NCI-H2029 (cell line): ENCODE data around the gene PMPCA.
A peak's percentile ranks its signal among the peaks of the same experiment; 100 is the strongest.

Source experiments
- DNase-seq: peaks from one replicate; lab custom pipeline; 2025; lab: John Stamatoyannopoulos, UW

PMPCA gene

DNA sequence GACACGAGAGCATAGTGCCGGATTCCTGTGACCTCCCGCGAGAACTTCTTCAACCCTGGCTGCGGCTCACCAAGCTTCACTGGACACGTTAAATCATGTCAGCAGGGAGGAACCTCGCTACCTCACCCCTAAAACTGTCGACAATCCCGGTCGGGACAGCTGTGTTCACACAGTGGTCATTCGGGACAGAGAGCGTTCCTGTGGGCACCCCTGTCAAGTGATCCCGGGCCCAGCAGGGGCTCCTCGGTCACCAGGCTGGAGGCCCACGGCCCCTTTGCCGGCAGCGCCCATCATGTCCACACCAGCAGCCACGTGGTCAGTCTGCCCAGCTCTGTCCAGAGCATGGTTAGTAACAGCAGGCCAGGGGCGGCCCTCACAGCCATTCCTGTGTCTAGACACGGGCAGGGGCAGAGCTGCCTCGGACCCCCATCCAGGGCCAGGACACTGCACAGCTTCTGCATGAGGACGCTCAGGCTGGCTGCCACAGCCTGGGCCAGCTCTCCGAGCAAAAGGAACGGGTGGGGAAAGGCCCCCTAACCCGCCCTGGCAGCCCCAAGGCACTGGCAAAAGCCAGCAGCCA is 25.7 kb downstream of the PMPCA start:
- no peak for DNase-seq

GRCh38 chr9:136437430-136437829 is 27.0 kb downstream of the PMPCA start:
- no peak for DNase-seq

DNA sequence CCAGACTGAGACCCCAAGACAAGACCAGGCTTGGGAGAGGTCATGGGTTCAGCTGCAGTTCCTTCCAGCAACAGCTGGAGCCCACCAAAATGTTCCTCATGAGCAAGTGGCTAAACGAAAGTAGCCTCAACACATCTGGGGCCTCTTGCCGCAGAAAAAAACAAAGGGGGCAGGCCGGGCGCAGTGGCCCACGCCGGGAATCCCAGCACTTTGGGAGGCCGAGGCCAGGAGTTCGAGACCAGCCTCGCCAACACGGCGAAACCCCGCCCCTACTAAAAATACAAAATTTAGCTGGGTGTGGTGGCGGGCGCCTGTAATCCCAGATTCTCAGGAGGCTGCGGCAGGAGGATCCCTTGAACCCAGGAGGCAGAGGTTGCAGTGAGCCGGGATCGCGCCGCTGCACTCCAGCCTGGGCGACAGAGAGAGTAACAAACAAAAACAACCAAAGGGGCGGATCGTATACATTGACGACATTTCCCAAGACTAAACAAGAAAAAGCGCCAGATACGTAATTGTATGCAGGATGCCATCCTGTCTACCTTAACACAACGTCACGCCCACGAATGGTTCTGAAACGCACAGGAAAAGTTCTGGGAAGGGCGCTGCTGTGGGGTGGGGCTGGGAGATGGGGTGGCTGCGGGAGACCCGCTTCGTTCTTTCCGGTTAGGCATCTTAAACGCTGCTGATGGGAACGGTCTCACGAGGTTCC is 27.5 kb downstream of the PMPCA start:
- DNase-seq: no peak

DNA sequence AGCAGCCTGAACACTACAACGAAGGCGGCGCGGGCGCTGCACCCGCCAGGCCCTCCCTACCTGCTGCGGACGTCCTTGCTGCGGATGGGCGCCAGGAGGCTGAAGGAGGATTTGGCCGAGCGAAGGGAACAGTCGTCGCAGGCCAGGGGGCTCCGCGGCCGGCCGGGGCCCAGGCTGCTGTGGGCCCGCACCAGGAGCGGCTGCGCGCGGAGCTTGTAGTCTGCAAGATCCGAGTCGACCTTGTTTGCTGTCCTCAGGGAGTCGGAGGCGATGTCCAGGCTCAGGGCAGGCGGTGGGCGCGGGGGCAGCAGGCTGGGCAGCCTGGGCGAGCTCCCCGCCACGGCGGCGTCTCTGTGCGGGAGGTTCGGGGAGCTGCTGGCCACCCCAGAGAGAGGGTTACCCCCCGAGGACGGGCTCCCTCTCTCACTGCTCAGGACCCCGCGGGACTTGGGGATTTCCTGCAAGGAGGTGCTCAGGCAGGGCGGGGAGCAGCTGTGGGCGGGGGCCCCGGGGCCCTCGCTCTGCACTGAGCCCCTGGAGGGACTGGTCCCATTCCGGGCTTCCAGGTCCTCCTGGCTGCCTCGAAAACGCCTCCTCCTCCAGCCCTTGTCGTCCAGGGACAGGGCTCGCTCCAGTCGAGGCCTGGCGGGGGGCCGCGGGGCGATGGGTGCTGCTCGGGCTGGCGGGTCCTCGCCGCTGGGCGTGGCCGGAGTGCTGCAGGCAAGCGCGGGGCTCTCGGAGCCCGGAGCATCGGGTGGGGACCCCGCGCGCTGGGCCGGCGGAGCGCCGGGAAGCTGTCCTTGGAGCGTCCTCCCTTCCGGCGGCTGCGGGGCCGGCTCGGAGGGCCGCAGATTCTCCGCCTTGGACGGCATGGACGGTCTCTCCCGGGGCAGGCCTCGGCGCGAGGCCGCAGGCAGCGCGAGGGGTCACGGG is 28.4 kb downstream of the PMPCA start:
- DNase-seq: no peak

DNA sequence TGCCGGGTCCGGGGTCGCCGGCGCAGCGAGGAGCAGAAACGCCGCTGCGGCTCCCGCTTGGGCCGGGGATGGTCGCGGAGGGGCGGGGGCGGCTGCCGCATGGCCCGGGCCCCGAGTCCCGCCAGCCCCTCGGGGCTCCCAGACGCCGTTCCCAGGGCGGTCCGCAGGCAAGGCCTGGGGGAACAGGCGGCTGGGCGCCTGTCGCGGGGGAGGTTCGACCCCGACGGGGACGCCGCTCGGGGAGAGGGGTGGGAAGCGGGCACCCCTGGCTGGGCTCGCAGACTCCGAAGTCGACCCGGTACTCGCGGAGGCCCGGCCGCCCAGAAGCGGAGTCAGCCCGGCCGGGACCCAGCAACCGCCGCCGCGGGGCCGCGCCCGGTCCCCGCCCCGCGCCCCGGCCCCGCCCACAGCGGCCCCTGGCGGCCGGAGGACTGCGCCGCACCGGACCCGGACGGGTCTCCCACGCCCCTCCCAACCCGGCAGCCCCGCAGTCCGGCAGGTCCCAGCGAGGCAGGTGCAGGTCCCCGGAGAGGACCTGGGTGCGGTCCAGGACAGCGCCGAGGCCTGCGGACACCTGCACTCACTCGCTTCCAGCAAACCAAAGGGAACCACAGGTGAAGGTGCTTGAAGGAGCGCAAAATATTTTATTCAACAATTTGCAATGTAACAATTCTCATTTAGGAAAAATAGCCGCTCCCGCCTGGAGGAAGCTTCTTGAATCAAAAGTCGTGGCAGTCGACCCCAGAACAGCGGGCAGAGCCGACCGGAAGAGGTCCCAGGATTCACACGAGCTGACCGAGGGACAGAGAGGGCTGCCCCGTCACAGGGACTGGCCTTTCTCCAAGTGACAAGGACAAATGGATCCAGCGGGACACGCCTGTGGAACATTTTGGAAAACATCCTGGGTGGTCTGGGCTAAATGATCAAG is 29.3 kb downstream of the PMPCA start, which contains the start of gene INPP5E:
TSS of gene INPP5E (minus strand) at position 365 of the 928 bp plus-strand sequence. CDS start 426 bp downstream, outside the sequence.
- peak; percentile 53 for DNase-seq

DNA sequence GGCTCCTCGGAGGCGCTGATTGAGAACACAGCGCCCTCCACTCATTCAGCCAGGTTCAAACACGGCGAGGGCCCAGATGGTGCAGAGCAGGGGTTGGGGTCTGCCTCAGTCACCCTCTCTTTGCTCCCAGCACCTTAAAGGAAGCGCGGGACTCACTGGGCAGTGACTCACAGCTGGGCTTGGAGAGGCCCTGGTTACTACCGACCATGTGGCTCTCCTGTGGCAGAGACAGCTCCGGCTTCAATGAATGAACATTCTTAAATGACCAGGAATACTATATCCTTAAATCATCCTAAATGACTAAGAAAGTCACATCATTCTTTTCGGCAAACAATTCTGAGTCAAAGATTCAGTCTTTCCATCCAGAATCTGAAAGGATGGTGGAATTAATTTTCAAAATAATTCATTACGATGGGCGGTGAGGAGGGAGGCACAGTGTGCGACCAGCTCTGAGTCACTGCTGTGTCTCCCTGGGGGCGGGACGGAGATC is 30.8 kb downstream of the PMPCA start:
- no peak for DNase-seq

DNA sequence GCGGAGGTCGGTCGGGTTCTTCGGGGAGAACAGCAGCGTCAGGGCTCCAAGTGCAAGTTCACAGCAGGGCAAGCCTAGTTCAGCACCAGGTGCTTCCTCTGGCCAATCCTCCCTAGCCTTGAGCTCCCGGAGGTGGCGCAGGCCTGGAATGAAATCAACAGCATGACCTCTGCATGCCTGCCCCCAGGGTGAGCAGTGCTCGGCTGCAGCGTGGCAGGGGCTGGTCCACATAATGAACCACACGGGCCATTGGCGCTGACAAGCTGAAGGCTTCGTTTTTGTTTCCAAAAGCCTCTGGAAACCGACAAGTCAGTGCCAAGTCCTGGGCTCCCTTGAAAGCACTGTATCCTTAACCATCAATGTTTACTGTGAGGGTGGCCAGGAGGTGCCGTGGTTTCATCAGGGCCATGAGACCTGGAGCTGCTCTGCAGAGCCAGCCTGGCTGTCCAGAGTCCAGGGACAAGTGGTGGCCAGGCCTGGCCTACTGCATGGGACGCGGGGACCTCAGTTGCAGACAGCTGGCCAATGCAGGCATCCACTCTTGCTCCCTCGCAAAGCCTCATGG is 31.3 kb downstream of the PMPCA start:
- DNase-seq: no peak

DNA sequence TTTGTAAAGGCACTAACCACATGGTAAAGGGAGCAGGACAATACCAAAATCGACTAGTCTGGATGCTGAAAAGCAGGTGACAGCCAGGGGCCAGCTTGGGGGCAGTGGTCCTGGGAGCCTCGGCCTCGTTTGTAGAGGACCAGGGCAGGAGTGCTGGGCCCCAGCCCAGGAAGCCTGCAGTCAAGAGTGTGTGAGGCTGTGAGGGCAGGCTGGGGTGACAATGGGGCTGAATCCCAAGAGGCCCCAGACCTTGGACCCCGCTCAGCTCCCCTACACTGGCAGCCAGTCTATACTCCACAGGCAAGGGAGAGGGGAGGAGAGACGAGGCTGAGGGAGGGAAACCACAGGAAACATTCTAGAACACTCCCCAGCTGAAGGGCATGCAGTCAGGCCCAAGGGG is 31.8 kb downstream of the PMPCA start:
- DNase-seq: no peak

- DNase-seq: no peak
Measured at GRCh38 chr9:136443087-136443486, 32.6 kb downstream of the PMPCA start.

- DNase-seq: no peak
Measured at GRCh38 chr9:136443687-136444086, 33.2 kb downstream of the PMPCA start.

DNA sequence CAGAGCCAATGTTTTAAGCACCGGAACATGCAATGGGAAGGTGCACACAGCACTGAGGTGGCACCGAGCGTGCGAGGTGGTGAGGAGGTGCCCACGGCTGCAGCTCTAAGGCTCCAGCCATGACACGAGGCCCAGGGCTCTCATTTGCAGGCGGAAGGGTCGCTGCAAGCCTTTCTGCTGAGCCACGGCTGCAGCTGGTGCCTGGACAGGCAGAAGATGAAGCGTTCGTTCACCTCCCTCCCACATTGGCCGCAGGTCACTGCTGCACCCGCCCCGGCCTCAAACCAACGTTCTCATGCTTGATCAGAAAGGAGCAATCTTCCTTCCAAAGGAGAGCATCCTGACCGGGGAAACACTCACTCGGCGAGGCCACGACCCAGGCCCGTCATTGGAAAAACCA is 33.6 kb downstream of the PMPCA start:
- no peak for DNase-seq

DNA sequence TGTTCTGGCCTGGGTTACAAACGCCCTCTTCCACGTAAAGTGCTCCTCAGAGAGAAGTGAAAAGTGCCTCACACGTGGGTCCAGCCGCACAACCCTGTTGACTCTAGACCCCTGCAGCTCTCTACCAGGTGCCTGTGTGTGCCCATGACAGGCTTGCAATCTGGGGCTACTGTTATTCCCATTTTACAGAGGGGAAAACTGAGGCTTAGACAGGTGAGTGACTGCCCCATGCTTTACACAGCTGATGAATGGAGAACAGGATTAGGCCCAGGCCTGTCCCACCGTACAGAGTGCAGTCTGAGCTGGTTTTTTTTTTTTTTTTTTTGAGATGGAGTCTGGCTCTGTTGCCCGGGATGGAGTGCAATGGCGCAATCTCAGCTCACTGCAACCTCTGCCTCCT is 35.3 kb downstream of the PMPCA start:
- no peak for DNase-seq

DNA sequence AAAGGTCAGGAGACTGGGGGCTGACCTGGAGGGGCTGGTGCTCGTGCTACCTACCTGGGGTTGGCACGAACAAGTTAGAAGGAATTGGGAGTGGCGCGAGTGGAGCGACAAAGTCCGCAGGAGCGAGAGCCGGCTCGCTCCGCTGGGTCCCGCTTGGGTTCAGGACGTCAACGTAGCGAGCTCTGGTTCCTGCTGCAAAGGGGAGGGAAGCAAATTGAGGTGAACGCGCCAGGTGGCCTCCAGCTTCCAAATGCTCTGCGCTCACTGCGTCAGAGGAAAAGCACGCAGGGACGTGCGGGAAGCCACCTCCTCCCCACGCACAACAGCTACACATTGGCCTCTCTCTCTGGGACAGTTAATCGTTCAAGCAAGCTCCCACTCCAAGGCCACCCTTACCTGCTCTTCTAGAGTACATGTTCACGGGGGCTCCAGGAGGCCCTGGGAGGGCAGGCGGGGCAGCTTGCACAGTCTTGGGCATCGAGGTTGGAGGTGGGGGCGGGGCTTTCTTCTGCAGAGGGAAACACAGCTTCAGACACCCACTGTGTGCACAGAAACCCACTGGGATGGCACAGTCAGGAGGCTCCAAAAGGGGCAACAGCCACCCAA is 36.8 kb downstream of the PMPCA start:
- no peak for DNase-seq

DNA sequence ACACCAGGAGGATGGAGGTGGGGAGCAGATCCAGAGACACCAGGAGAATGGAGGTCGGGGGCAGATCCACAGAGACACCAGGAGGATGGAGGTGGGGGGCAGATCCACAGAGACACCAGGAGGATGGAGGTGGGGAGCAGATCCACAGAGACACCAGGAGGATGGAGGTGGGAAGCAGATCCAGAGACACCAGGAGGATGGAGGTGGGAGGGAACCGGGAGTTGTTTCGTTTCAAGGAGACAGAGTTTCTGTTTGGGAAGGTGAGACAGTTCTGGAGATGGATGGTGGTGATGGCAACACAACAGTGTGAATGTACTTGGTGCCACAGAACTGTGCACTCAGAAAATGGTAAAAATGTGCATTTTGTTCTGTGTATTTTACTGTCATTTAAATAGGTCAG is 38.2 kb downstream of the PMPCA start:
- DNase-seq: no peak

DNA sequence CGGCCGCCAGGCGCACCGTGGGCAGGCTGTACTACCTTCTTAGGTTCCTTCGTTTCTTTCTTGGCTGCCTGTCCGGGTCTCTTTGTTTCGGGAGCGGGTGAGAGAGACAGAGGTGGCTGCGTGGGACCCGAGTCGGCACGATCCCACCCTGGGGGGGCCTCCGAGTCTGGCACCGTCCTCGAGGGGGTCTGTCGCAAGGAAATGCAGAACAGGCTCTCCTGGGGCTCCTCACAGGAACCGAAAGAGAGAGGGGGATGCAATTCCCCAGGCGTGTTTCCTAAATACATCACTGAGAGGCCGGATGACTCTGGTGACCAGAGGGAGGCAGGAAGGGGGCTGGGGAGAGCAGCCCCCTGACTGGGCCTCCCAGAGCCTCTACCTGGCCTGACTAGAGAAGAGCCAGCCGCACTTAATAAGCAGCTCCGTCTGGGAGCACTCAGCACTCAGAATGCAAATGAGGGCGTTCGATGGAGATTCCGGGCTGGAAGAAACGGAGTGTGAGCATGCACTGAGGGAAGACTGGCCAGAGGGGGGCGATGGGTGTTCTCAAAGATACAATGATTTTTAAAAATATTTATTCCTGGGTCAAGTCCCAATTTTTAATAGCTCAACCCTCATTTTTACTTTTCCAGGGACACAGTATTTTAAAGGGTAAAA is 40.9 kb downstream of the PMPCA start:
- no peak for DNase-seq

GRCh38 chr9:136453326-136453725 is 42.9 kb downstream of the PMPCA start:
- DNase-seq: no peak

GRCh38 chr9:136454026-136454796 is 43.8 kb downstream of the PMPCA start:
- DNase-seq: no peak

DNA sequence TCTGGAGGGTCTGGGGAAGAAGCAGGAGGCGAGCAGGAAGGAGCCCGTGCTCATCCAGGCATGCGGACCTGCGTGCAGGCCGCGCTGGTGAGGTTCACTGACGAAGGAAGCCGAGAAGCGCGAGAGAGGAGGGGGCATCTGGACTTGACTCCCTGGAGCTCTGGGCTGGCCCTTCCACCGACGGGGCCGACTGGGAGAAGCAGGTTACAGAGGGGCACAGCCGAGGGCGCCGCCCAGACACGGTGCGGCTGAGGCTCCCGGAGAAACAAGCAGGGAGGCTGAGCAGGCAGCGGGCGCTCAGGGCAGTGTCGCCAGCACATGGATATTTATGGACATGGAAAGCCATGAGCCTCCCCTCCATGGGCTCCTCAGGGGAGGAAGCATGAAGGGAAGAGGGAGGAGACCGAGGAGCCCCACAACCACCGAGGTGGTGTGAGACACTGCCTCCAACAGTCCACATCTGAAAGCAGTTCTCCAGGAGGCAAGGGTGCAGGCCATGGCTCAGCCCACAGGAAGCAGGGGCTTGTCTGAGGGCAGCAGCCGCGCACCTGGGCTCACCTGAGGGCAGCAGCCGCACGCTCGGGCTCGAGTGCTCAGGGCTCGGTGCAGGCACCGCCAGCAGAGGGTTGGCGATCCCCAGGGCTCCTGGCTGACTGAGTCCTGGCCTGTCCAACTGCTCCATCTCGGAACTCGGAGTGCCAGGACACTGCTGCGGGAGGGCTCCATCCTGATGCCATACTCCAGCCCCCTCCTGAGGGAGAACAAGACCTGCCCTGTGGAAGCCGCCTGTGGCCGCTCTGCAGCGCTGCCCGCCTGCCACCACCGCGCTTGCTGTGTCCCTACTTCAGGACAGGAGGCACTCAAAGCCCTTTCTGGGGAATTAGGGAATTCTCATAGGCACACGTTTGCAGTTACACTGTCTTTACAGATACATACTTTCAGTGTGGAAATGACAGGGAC is 44.9 kb downstream of the PMPCA start:
- no peak for DNase-seq
